Lung microvascular endothelial cell (primary cell): ENCODE data around the gene CDKAL1. TPM values are rescaled to one million over a fixed set of nuclear protein-coding genes. Genes with fewer than 3 reads are reported as not detected.
A peak's percentile ranks its signal among the peaks of the same experiment; 100 is the strongest.
"Not testable (repeated sequence)": the region's sequence is repeated elsewhere in the genome, so short reads cannot be mapped to it uniquely, and the experiment has no call there.

ENCODE experiments used
- DNase-seq, 2 donors: peaks; one replicate each; pipeline versions ENCODE4 v3.0.0 to v3.0.0-alpha.2; 2010; ENCODE audit warnings: low read depth in 2 of 2
- total RNA-seq: library from RNA; depleted of rRNA; stranded (reverse); fragments of >200 nt; gene quantifications from 2 replicates; pipeline ENCODE4 v1.2.1, GENCODE V29; 2014

The CDKAL1 gene
- total RNA-seq, 1 donor from 2014 or later, result 17.5 TPM

- DNase-seq, result no peak
Measured at GRCh38 chr6:20633566-20634340, 99.5 kb downstream of the CDKAL1 start.

GRCh38 chr6:20639161-20639560 is 104.9 kb downstream of the CDKAL1 start:
- DNase-seq, result no peak

- DNase-seq, result no peak
Measured at GRCh38 chr6:20640181-20640580, 105.9 kb downstream of the CDKAL1 start.

- no peak for DNase-seq
Measured at GRCh38 chr6:20642441-20642840, 108.2 kb downstream of the CDKAL1 start.

GRCh38 chr6:20644667-20645370 is 110.6 kb downstream of the CDKAL1 start:
- DNase-seq, result no peak

GRCh38 chr6:20645572-20645971 is 111.3 kb downstream of the CDKAL1 start:
- DNase-seq, result not testable (repeated sequence)

GRCh38 chr6:20647585-20647984 is 113.3 kb downstream of the CDKAL1 start:
- peak in 1 of 2 donors; percentile 60 for DNase-seq

GRCh38 chr6:20649696-20650470 is 115.6 kb downstream of the CDKAL1 start:
- DNase-seq, result not testable (repeated sequence)

GRCh38 chr6:20652299-20653084 is 118.2 kb downstream of the CDKAL1 start:
- DNase-seq, result peak in 1 of 2 donors; percentile 72

- peak in 1 of 2 donors; percentile 21 for DNase-seq
Measured at GRCh38 chr6:20653085-20653479, 118.8 kb downstream of the CDKAL1 start.

GRCh38 chr6:20655317-20655716 is 121.1 kb downstream of the CDKAL1 start:
- DNase-seq, result peak in 1 of 2 donors; percentile 52

- DNase-seq, result no peak
Measured at GRCh38 chr6:20657274-20657800, 123.1 kb downstream of the CDKAL1 start.

- DNase-seq, result no peak
Measured at GRCh38 chr6:20658053-20658452, 123.8 kb downstream of the CDKAL1 start.

- no peak for DNase-seq
Measured at GRCh38 chr6:20658516-20658915, 124.3 kb downstream of the CDKAL1 start.

- no peak for DNase-seq
Measured at GRCh38 chr6:20660534-20660933, 126.3 kb downstream of the CDKAL1 start.

GRCh38 chr6:20661721-20662120 is 127.5 kb downstream of the CDKAL1 start:
- DNase-seq, result peak in 1 of 2 donors; percentile 80

GRCh38 chr6:20664250-20664649 is 130.0 kb downstream of the CDKAL1 start:
- no peak for DNase-seq

GRCh38 chr6:20665290-20665689 is 131.0 kb downstream of the CDKAL1 start:
- DNase-seq, result no peak

GRCh38 chr6:20669571-20670314 is 135.5 kb downstream of the CDKAL1 start:
- DNase-seq, result no peak

- DNase-seq, result no peak
Measured at GRCh38 chr6:20670750-20671149, 136.5 kb downstream of the CDKAL1 start.
